ENCODE measurements around the gene OR10C1. TPM values are rescaled to one million over a fixed set of nuclear protein-coding genes. Genes with fewer than 3 reads are reported as not detected.

OR10C1 gene
- total and polyA plus RNA-seq, 2 of the 13 experiments (the other 11 are each of a cell fraction or from before 2014, with no cell fraction given): 0.04 TPM; not detected in 1

DNA sequence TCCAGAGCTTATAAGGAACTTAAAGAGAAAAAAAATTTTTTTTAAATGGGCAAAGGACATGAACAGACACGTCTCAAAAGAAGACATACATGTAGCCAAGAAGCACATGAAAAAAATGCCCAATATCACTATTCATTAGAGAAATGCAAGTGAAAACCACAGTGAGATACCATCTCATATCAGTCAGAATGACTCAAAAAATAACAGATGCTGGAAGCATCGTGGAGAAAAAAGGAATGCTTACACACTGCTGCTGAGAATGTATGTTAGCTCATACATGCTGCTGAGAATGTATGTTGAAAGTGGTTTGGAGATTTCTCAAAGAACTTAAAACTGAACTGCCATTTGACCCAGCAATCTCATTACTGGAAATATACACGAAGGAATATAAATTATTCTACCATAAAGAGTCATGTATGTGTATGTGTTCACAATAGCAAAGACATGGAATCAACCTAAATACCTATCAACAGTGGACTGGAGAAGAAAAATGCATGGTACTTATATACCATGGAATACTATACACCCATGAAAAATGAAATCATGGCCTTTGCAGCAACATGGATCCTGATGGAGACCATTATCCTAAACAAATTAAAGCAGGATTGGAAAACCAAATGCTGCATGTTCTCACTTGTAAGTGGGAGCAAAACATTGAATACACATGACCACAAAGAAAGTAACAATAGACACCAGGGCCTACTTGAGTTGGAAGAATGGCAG is 12.5 kb downstream of the OR10C1 start:
- Histone ChIP-seq H3K9me3 (ENCODE audit: low read length) (no peaks in the 10 kb centered on the region), H3K4me3 (replicated peaks in 1 of 3; ENCODE audit: insufficient read depth in 1 of 3, low read depth in 2 of 3, low read length in 3 of 3) (no peak overlapping the region), H3K4me2 (ENCODE audit: low read depth, low read length) (no peak overlapping the region), H3K9ac (ENCODE audit: insufficient read depth, low read depth, low read length) (no peak overlapping the region), H2AFZ (ENCODE audit: low read length) (no peak overlapping the region), H3K36me3 (replicated peaks in 1 of 2; ENCODE audit: control insufficient read depth in 1 of 2, insufficient read depth in 2 of 2, low read length in 2 of 2) (no peaks in the 10 kb centered on the region), H4K20me1 (ENCODE audit: insufficient read depth, low read length) (no peaks in the 10 kb centered on the region), H3K79me2 (ENCODE audit: insufficient read depth, low read length) (no peaks in the 10 kb centered on the region), H3K4me1 (ENCODE audit: insufficient read depth, low read length) (no peaks in the 10 kb centered on the region), H3K27me3 (ENCODE audit: control insufficient read depth in 1 of 2, insufficient read depth in 2 of 2, low read length in 2 of 2) (no peaks in the 10 kb centered on the region), H3K27ac (ENCODE audit: extremely low read length, insufficient read depth, low read length) (no peak overlapping the region)
- no peak for TF ChIP-seq KLF6 (CRISPR knock-in tag; IDR thresholded peaks at IDR 0.05)
- TF ChIP-seq ZNF629 (CRISPR knock-in tag; conservative IDR thresholded peaks at IDR 0.05): no peak
- no peak for TF ChIP-seq ZNF432 (CRISPR knock-in tag; IDR thresholded peaks at IDR 0.05; ENCODE audit: borderline replicate concordance)
- TF ChIP-seq TEAD3 (CRISPR knock-in tag; optimal IDR thresholded peaks at IDR 0.05; ENCODE audit: borderline replicate concordance): no peak
- no peak for TF ChIP-seq MEIS1 (CRISPR knock-in tag; IDR thresholded peaks at IDR 0.05; ENCODE audit: borderline replicate concordance)
- no peak for TF ChIP-seq PHF20 (CRISPR knock-in tag; IDR thresholded peaks at IDR 0.05)
- TF ChIP-seq, protein P1, sequence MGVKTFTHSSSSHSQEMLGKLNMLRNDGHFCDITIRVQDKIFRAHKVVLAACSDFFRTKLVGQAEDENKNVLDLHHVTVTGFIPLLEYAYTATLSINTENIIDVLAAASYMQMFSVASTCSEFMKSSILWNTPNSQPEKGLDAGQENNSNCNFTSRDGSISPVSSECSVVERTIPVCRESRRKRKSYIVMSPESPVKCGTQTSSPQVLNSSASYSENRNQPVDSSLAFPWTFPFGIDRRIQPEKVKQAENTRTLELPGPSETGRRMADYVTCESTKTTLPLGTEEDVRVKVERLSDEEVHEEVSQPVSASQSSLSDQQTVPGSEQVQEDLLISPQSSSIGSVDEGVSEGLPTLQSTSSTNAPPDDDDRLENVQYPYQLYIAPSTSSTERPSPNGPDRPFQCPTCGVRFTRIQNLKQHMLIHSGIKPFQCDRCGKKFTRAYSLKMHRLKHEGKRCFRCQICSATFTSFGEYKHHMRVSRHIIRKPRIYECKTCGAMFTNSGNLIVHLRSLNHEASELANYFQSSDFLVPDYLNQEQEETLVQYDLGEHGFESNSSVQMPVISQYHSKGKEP (CRISPR knock-in tag; IDR thresholded peaks at IDR 0.05): no peak
- no peak for TF ChIP-seq ZNF17 (CRISPR knock-in tag; IDR thresholded peaks at IDR 0.05)
- TF ChIP-seq EEA1 (CRISPR knock-in tag; IDR thresholded peaks at IDR 0.05; ENCODE audit: borderline replicate concordance): no peak
- TF ChIP-seq MATR3 (CRISPR knock-in tag; IDR thresholded peaks at IDR 0.05): no peak
- no peak for TF ChIP-seq ZFP37 (CRISPR knock-in tag; IDR thresholded peaks at IDR 0.05; ENCODE audit: borderline replicate concordance)
- TF ChIP-seq, protein P2, sequence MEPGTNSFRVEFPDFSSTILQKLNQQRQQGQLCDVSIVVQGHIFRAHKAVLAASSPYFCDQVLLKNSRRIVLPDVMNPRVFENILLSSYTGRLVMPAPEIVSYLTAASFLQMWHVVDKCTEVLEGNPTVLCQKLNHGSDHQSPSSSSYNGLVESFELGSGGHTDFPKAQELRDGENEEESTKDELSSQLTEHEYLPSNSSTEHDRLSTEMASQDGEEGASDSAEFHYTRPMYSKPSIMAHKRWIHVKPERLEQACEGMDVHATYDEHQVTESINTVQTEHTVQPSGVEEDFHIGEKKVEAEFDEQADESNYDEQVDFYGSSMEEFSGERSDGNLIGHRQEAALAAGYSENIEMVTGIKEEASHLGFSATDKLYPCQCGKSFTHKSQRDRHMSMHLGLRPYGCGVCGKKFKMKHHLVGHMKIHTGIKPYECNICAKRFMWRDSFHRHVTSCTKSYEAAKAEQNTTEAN (CRISPR knock-in tag; conservative IDR thresholded peaks at IDR 0.05): no peak
- TF ChIP-seq, protein P3, sequence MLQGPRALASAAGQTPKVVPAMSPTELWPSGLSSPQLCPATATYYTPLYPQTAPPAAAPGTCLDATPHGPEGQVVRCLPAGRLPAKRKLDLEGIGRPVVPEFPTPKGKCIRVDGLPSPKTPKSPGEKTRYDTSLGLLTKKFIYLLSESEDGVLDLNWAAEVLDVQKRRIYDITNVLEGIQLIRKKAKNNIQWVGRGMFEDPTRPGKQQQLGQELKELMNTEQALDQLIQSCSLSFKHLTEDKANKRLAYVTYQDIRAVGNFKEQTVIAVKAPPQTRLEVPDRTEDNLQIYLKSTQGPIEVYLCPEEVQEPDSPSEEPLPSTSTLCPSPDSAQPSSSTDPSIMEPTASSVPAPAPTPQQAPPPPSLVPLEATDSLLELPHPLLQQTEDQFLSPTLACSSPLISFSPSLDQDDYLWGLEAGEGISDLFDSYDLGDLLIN (CRISPR knock-in tag; IDR thresholded peaks at IDR 0.05; ENCODE audit: borderline replicate concordance): no peak
- no peak for TF ChIP-seq AHR (CRISPR knock-in tag; IDR thresholded peaks at IDR 0.05)
- no peak for DNase-seq (ENCODE audit: low spot score)
- FAIRE-seq: no peak
- no TSS peak for BruUV-seq (replicated peaks)
- in situ Hi-C loops (cut with HindIII; ENCODE audit: extremely low pct_ligation_motif_present, low pct_unique_long_range_greater_than_20kb) (no loop called here), intact Hi-C loops (cut with micrococcal nuclease; ENCODE audit: unreplicated experiment) (no loop called here)
- CTCF ChIA-PET (ENCODE audit: low intra/inter-chr PET ratio, low total read pairs): no interaction called here
- POLR2A ChIA-PET: no interaction called here
- ATAC-seq: no peak
- WGBS (ENCODE audit: low lambda C conversion rate): 12% methylated on average over 3 of the region's 3 CpGs

All from HepG2 (cell line).